HCT116 (cell line): ENCODE results near the gene GDE1. TPM values are rescaled to one million over a fixed set of nuclear protein-coding genes. Genes with fewer than 3 reads are reported as not detected.

Experiments
- ATAC-seq: fragments of 200-7000 bp; cut with Tn5 transposase; 2 replicates; pipeline ENCODE4 v1.9.1; 2020; ENCODE audit warnings: mild to moderate bottlenecking, moderate library complexity
- BruUV-seq: library from RNA; stranded (reverse); fragments of 400-500 nt; replicated peaks from 2 replicates; lab custom pipeline; 2021; lab: Mats Ljungman, UMichigan
- CTCF ChIA-PET: fragments of 300-600 bp; sonication (Branson Sonifier 250); formaldehyde crosslinking; loops from one replicate; lab custom pipeline; 2021; ENCODE audit warnings: antibody characterized with exemption; lab: Charles Lee
- POLR2A ChIA-PET: fragments of 300-600, 350-600 bp; sonication (Branson Sonifier 250); formaldehyde crosslinking; loops from one replicate; lab custom pipeline; 2021; ENCODE audit warnings: antibody characterized with exemption; lab: Charles Lee
- RAD21 ChIA-PET, 2 experiments: fragments of 300-600 bp; sonication (Branson Sonifier 250); formaldehyde crosslinking; loops; one replicate each; lab custom pipeline; 2023; ENCODE audit warnings: low total read pairs in 2 of 2; ENCODE audit not compliant: uncharacterized antibody in 2 of 2, unreplicated experiment in 2 of 2, low non-redundant PET in 1 of 2; lab: Charles Lee
- DNase-seq: peaks from one replicate; pipeline ENCODE4 v3.0.0-alpha.2; 2010; ENCODE audit warnings: low read depth, low spot score
- H2AFZ ChIP-seq: fragments of 200-600 bp; shearing (Covaris generic), sonication (generic); 2 replicates; pipeline ENCODE4 v1.6.1; 2017; ENCODE audit warnings: low read depth, mixed run types, mixed read lengths, antibody characterized with exemption, low read length; ENCODE audit not compliant: poor library complexity, severe bottlenecking
- H3K27ac ChIP-seq: 2 replicates; pipeline ENCODE4 v1.5.1; 2012; ENCODE audit warnings: low read depth, low read length
- H3K27me3 ChIP-seq: fragments of 200-600 bp; sonication (generic); 2 replicates; pipeline ENCODE4 v1.6.1; 2016; ENCODE audit warnings: mixed run types, low read length, mixed read lengths; ENCODE audit not compliant: insufficient read depth
- H3K36me3 ChIP-seq, 2 experiments: fragments of 200-500 bp in 1 of 2; fragments of 200-600 bp in 1 of 2; sonication (Bioruptor generic) in 1 of 2; sonication (generic) in 1 of 2; 2 replicates each; pipeline versions ENCODE4 v1.5.1 to v1.6.1; 2014 to 2016; ENCODE audit warnings: low read length in 2 of 2, inconsistent platforms in 1 of 2, mixed read lengths in 1 of 2, mixed run types in 1 of 2; ENCODE audit not compliant: insufficient read depth in 2 of 2, control insufficient read depth in 1 of 2
- H3K4me1 ChIP-seq, 2 experiments: fragments of 200-600 bp in 1 of 2; sonication (generic) in 1 of 2; 2 replicates each; pipeline versions ENCODE4 v1.5.1 to v1.6.1; 2012 to 2017; ENCODE audit warnings: low read length in 2 of 2, inconsistent platforms in 1 of 2, mild to moderate bottlenecking in 1 of 2, mixed read lengths in 1 of 2, mixed run types in 1 of 2, moderate library complexity in 1 of 2; ENCODE audit not compliant: insufficient read depth in 2 of 2, control insufficient read depth in 1 of 2
- H3K4me2 ChIP-seq: fragments of 200-600 bp; sonication (generic); 2 replicates; pipeline ENCODE4 v1.6.1; 2017; ENCODE audit warnings: mixed run types, low read length, mixed read lengths
- H3K4me3 ChIP-seq, 2 experiments: fragments of 200-600 bp in 1 of 2; sonication (generic) in 1 of 2; replicated peaks in 1 of 2; 2 replicates each; pipeline ENCODE4 v1.5.1; 2011 to 2016; ENCODE audit warnings: low read length in 2 of 2, control low read depth in 1 of 2, low read depth in 1 of 2, mild to moderate bottlenecking in 1 of 2, mixed read lengths in 1 of 2, mixed run types in 1 of 2
- H3K79me2 ChIP-seq: fragments of 200-600 bp; sonication (generic); 2 replicates; pipeline ENCODE4 v1.6.1; 2017; ENCODE audit warnings: mild to moderate bottlenecking, mixed run types, low read length, moderate library complexity, mixed read lengths; ENCODE audit not compliant: insufficient read depth
- H3K9ac ChIP-seq: fragments of 200-600 bp; sonication (generic); 2 replicates; pipeline ENCODE4 v1.6.1; 2016; ENCODE audit warnings: low read length, mixed read lengths
- H3K9me2 ChIP-seq: fragments of 200-600 bp; sonication (generic), shearing (Covaris generic); 2 replicates; pipeline ENCODE4 v1.6.1; 2017; ENCODE audit warnings: mixed run types, mild to moderate bottlenecking, moderate library complexity; ENCODE audit not compliant: insufficient read depth
- H3K9me3 ChIP-seq, 2 experiments: fragments of 200-500 bp in 1 of 2; fragments of 200-600 bp in 1 of 2; sonication (Bioruptor generic) in 1 of 2; sonication (generic) in 1 of 2; 2 replicates each; pipeline ENCODE4 v1.6.1; 2014 to 2017; ENCODE audit warnings: low read length in 2 of 2, mixed read lengths in 2 of 2, inconsistent platforms in 1 of 2, low read depth in 1 of 2, mild to moderate bottlenecking in 1 of 2, mixed run types in 1 of 2, moderate library complexity in 1 of 2; ENCODE audit not compliant: control insufficient read depth in 1 of 2, insufficient read depth in 1 of 2
- H4K20me1 ChIP-seq: fragments of 200-600 bp; sonication (generic), shearing (Covaris generic); 2 replicates; pipeline ENCODE4 v1.6.1; 2017; ENCODE audit warnings: mixed run types, mild to moderate bottlenecking, moderate library complexity; ENCODE audit not compliant: insufficient read depth
- CEBPB ChIP-seq: IDR thresholded peaks from 2 replicates; pipeline ENCODE4 v1.6.1; 2012; ENCODE audit warnings: low read depth
- CTCF ChIP-seq, 3 experiments: fragments of 200-600 bp in 1 of 3; sonication (generic) in 1 of 3; IDR thresholded peaks in 2 of 3; conservative IDR thresholded peaks in 1 of 3; 2 replicates each; pipeline ENCODE4 v1.5.1; 2012 to 2017; ENCODE audit warnings: low read depth in 2 of 3, low read length in 2 of 3, antibody characterized with exemption in 1 of 3, borderline replicate concordance in 1 of 3, control low read depth in 1 of 3, mild to moderate bottlenecking in 1 of 3, mixed read lengths in 1 of 3, mixed run types in 1 of 3, moderate library complexity in 1 of 3; ENCODE audit not compliant: insufficient read depth in 1 of 3
- ELF1 ChIP-seq: IDR thresholded peaks from 2 replicates; pipeline ENCODE4 v1.6.1; 2012; ENCODE audit warnings: low read depth, borderline replicate concordance
- EZH2 ChIP-seq: fragments of 200-600 bp; sonication (generic); IDR thresholded peaks from 2 replicates; pipeline ENCODE4 v1.6.1; 2017; ENCODE audit warnings: antibody characterized with exemption, mixed run types
- FOSL1 ChIP-seq: IDR thresholded peaks from 2 replicates; pipeline ENCODE4 v1.6.1; 2012; ENCODE audit warnings: low read depth
- JUND ChIP-seq: IDR thresholded peaks from 2 replicates; pipeline ENCODE4 v1.6.1; 2012
- POLR2A ChIP-seq: IDR thresholded peaks from 2 replicates; pipeline ENCODE4 v1.7.0; 2011; ENCODE audit warnings: borderline replicate concordance; ENCODE audit not compliant: insufficient read depth, insufficient read length; ENCODE audit errors: extremely low read depth
- POLR2AphosphoS5 ChIP-seq: IDR thresholded peaks from 2 replicates; pipeline ENCODE4 v1.6.1; 2011; ENCODE audit warnings: mild to moderate bottlenecking, low read depth, low read length, moderate library complexity
- SRF ChIP-seq: IDR thresholded peaks from 2 replicates; pipeline ENCODE4 v1.6.1; 2012; ENCODE audit warnings: low read depth
- TCF7L2 ChIP-seq: IDR thresholded peaks from 2 replicates; pipeline ENCODE4 v1.7.0; 2011; ENCODE audit warnings: borderline replicate concordance, inconsistent platforms; ENCODE audit not compliant: insufficient read depth, insufficient read length; ENCODE audit errors: extremely low read depth
- YY1 ChIP-seq: IDR thresholded peaks from 2 replicates; pipeline ENCODE4 v1.6.1; 2011; ENCODE audit warnings: low read length, low read depth, moderate library complexity, mild to moderate bottlenecking; ENCODE audit not compliant: insufficient replicate concordance; ENCODE audit errors: extremely low read depth
- ZNF274 ChIP-seq: fragments of 200-500 bp; sonication (Bioruptor generic); IDR thresholded peaks from 2 replicates; pipeline ENCODE4 v1.6.1; 2014; ENCODE audit warnings: mild to moderate bottlenecking, low read depth, low read length, inconsistent platforms
- intact Hi-C: fragments of 100-400 bp; cut with micrococcal nuclease; formaldehyde crosslinking; loops from 2 replicates; pipeline ENCODE4 v1.10.0; 2022
- total RNA-seq: library from RNA; stranded (reverse); gene quantifications from one replicate; pipeline ENCODE4 v1.2.1, GENCODE V29; 2021; ENCODE audit not compliant: unreplicated experiment
- TF ChIP-seq, protein P1 (sequence below): IDR thresholded peaks from 2 replicates; pipeline ENCODE4 v1.6.1; 2012; ENCODE audit warnings: low read depth

Gene GDE1
- total RNA-seq, 1 experiment from 2014 or later, result 47.1 TPM

DNA sequence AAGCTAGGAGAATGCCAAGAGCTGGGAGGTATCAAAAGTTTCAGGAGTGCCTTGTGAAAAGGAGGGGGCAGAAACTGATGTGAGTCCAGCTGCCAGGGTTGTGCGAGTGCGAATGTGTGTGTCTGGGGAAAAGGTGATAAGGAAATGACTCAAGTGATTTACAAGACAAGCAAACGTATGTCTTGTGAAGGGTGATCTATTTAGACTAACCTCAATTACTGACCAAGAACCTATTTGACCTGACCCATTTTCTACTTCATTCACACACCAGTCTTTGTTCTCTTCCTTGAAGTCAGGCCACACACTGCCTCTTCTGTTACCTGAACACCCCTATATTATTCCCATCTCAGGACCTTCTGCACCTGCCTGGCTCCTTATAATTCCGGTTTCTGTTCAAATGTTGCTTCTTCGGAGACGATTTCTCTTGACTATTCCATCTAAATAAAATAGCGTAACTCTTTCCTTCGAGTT lies 1.0 kb downstream of the GDE1 start:
- Histone ChIP-seq H3K4me2 (peak overlapping the region; percentile 74), H3K9me2 (no peaks in the 10 kb centered on the region), H3K27ac (peak overlapping the region; percentile 84), H3K4me3 (peak overlapping the region; percentile 65 to 87), H2AFZ (no peak overlapping the region), H3K27me3 (no peaks in the 10 kb centered on the region), H3K4me1 (peaks cover 17 to 48% of the 10 kb centered on the region in 2 experiments), H3K9ac (peak overlapping the region; percentile 74), H3K9me3 (no peaks in the 10 kb centered on the region), H4K20me1 (no peaks in the 10 kb centered on the region), H3K79me2 (peaks cover 53% of the 10 kb centered on the region), H3K36me3 (peaks cover 7 to 9% of the 10 kb centered on the region in 2 experiments; a peak in 3 of 4 replicates)
- ChIA-PET POLR2A (interaction anchor here (1.4 kb wide), 1 partner anchor 27 kb away, joined by 3 read pairs; no protein-coding TSS in a partner anchor), CTCF (interaction anchor here (1.1 kb wide), 1 partner anchor 435 kb away, joined by 3 read pairs; no protein-coding TSS in a partner anchor), RAD21 (no interaction called here)
- ATAC-seq, result no peak
- intact Hi-C loops, result loop anchor here (5.0 kb wide), 1 partner anchor 104 kb away; the partner anchor contains the start of gene TMC5
- TSS peak; percentile 57 for BruUV-seq
- no peak for TF ChIP-seq CTCF (IDR thresholded peaks at IDR 0.05 in 2 of 3, conservative IDR thresholded peaks at IDR 0.05 in 1 of 3; ENCODE audit: borderline replicate concordance in 1 of 3, insufficient read depth in 1 of 3, low read depth in 2 of 3, low read length in 2 of 3)
- no peak for TF ChIP-seq SRF
- no peak for TF ChIP-seq ZNF274
- TF ChIP-seq, protein P1, sequence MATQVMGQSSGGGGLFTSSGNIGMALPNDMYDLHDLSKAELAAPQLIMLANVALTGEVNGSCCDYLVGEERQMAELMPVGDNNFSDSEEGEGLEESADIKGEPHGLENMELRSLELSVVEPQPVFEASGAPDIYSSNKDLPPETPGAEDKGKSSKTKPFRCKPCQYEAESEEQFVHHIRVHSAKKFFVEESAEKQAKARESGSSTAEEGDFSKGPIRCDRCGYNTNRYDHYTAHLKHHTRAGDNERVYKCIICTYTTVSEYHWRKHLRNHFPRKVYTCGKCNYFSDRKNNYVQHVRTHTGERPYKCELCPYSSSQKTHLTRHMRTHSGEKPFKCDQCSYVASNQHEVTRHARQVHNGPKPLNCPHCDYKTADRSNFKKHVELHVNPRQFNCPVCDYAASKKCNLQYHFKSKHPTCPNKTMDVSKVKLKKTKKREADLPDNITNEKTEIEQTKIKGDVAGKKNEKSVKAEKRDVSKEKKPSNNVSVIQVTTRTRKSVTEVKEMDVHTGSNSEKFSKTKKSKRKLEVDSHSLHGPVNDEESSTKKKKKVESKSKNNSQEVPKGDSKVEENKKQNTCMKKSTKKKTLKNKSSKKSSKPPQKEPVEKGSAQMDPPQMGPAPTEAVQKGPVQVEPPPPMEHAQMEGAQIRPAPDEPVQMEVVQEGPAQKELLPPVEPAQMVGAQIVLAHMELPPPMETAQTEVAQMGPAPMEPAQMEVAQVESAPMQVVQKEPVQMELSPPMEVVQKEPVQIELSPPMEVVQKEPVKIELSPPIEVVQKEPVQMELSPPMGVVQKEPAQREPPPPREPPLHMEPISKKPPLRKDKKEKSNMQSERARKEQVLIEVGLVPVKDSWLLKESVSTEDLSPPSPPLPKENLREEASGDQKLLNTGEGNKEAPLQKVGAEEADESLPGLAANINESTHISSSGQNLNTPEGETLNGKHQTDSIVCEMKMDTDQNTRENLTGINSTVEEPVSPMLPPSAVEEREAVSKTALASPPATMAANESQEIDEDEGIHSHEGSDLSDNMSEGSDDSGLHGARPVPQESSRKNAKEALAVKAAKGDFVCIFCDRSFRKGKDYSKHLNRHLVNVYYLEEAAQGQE, result no peak
- no peak for TF ChIP-seq JUND
- TF ChIP-seq POLR2AphosphoS5, result no peak; the same call in 1 of the 2 replicates
- TF ChIP-seq YY1, result no peak
- TF ChIP-seq ELF1, result no peak
- TF ChIP-seq CEBPB, result no peak
- TF ChIP-seq FOSL1, result no peak
- no peak for TF ChIP-seq EZH2
- no peak for TF ChIP-seq TCF7L2
- TF ChIP-seq POLR2A, result no peak
- no peak for DNase-seq
